Mononuclear cell (primary cell): ENCODE data around the gene FERMT3. TPM values are rescaled to one million over a fixed set of nuclear protein-coding genes. Genes with fewer than 3 reads are reported as not detected.
A peak's percentile ranks its signal among the peaks of the same experiment; 100 is the strongest.

Experiments used
- H3K27me3 ChIP-seq: 2 replicates; pipeline ENCODE4 v1.6.0; 2011; ENCODE audit warnings: low read length, control low read depth; ENCODE audit not compliant: insufficient read depth
- H3K4me1 ChIP-seq: 2 replicates; pipeline ENCODE4 v1.5.1; 2011; ENCODE audit warnings: mild to moderate bottlenecking, low read length, control low read depth; ENCODE audit not compliant: insufficient read depth
- H3K4me3 ChIP-seq: 2 replicates; pipeline ENCODE4 v1.5.1; 2011; ENCODE audit warnings: mild to moderate bottlenecking, low read length, moderate library complexity
- H3K9me3 ChIP-seq: 2 replicates; pipeline ENCODE4 v1.5.1; 2011; ENCODE audit warnings: low read depth, mild to moderate bottlenecking, control low read depth, low read length
- total RNA-seq: library from RNA; depleted of rRNA; stranded (reverse); fragments of >200 nt; gene quantifications from one replicate; pipeline ENCODE4 v1.2.3, GENCODE V29; 2012

FERMT3 gene
- total RNA-seq, 1 donor, result 105 TPM

DNA sequence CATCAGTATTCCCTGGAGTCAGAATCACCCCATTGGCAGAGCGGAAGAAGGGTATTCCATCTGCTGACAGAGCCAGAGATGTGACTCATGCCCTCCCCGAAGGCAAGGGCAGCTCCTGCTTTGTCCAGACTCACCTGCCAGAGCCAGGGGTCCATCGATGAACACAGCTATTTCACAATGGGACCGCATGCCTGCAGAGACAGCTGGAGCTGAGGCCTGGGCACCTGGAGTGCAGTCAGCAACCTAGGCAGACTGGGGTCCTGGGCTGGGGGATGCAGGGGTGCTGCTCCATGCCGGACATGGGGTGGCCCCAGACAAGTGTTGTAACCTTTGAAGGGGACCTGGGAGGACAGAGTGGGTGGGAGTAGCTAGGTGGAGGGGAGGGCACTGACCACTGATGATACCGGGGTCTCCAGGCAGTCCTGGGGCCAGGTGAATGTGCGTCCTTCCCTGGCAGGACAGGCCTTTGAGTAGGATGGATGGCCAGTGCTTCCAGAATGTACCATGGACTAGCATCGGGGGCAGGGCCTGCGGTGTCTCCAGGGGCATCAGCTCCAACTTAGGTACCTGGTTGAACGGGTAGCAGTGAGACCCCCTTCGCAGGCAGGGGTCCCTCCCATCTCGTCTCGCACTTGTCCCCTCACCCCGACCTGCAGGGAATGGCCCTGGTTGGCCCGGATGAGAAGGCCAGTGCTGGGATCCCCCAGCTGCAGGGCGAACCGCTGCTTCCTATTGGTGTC is 17.8 kb downstream of the FERMT3 start:
- Histone ChIP-seq H3K4me3 (no peak overlapping the region), H3K27me3 (no peaks in the 10 kb centered on the region), H3K4me1 (peaks cover 40% of the 10 kb centered on the region), H3K9me3 (no peaks in the 10 kb centered on the region)

DNA sequence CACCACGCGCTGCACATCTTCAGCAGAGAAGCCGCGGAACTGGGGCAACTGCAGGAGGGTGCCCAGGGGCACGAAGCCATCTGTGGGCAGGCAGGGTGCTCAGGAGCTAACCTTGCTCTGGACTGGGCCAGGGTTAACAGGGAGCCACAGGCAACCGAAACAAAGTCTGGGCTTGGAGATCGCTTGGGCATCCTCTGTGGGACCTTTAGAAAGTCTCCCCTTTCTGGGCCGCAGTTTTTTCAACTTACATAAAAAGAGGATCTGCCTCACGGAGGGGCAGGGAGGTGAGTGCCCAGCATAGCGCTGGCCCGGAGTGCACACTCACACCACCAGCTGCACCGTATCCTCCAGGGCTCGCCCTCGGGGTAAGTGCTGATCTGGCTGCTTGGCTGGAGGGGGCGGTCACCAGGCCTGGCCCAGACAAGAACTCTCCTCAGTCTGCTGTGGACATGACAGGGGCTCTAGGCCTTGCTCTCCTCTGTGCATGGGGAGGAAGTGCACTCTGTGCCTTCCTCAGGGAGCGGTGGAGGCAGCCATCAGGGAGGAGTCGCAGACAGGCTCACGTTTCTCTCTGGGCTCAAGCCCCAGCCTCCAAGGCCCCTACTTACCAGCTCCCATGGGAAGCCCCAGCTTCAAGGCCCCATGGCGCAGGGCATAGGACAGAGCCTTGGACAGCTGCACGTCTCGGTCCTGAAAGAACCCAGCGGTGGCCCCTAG is 18.5 kb downstream of the FERMT3 start:
- Histone ChIP-seq H3K9me3 (no peaks in the 10 kb centered on the region), H3K4me1 (peaks cover 47% of the 10 kb centered on the region), H3K27me3 (no peaks in the 10 kb centered on the region), H3K4me3 (peak overlapping the region; percentile 79)

DNA sequence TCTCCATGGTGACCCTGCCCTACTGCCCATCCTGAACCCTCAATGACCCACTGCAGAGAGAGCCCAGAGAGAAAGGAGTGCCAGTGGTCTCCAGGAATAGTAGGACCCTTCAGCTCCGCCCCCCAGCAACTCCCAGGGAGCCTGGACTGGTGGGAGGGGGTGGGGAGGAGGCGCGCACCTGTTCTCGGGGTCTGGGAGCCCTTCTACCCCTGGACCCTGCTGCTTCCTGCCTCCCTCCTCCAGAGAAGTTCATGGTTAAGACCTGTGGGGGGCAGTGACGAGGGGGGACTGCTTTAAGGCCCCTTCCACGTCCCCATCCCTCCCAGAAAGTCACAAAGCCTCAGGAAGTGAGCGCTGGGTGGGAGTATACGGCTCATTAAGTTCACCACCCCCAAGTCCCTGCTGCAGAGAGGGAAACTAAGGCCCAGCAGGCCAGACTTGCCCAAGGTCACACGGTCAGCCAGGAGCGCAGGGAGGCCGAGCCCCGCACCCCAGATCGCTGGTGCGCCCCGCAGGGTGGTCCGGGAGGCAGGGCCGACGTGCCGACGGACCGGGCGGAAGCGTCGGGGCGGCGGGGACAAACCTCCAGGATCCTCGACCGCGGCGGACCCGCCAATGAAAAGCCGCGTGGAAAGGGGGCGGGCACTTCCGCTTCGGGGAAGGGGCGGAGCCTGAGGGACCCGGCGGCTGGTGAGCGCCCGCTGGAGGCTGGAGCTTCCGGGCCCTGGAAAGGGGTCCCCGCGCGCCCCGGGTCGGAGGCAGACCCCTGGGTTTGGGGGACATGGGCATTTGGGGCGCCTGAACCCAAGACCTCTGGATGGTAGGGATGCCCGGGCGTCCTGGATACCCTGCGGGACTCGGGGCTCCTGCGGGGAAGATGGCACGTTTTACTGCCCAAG is 19.3 kb downstream of the FERMT3 start, which contains the start of the genes NUDT22 and TRPT1:
NUDT22 (plus strand) TSS at position 667 of the 899 bp plus-strand sequence. CDS start 379 bp downstream, outside the sequence.
TRPT1 (minus strand) TSS at position 579 of the 899 bp plus-strand sequence; CDS start at position 253, 326 bp downstream.
- Histone ChIP-seq H3K4me1 (peaks cover 49% of the 10 kb centered on the region), H3K4me3 (peak within 1 kb of the TSS; percentile 79), H3K9me3 (no peaks in the 10 kb centered on the region), H3K27me3 (no peaks in the 10 kb centered on the region)

DNA sequence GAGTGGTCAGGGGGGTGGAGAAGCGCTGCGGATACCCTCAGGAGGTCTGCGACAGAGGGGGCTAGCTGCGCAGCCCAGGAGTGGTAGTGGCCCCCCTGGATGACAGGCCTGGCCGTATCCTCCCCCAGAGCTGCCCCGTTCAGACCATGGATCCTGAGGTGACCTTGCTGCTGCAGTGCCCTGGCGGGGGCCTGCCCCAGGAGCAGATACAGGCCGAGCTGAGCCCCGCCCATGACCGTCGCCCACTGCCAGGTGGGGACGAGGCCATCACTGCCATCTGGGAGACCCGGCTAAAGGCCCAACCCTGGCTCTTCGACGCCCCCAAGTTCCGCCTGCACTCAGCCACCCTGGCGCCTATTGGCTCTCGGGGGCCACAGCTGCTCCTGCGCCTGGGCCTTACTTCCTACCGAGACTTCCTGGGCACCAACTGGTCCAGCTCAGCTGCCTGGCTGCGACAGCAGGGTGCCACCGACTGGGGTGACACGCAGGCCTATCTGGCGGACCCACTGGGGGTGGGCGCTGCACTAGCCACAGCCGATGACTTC is 20.1 kb downstream of the FERMT3 start:
- Histone ChIP-seq H3K27me3 (no peaks in the 10 kb centered on the region), H3K9me3 (no peaks in the 10 kb centered on the region), H3K4me3 (peak overlapping the region; percentile 79), H3K4me1 (peaks cover 57% of the 10 kb centered on the region)

DNA sequence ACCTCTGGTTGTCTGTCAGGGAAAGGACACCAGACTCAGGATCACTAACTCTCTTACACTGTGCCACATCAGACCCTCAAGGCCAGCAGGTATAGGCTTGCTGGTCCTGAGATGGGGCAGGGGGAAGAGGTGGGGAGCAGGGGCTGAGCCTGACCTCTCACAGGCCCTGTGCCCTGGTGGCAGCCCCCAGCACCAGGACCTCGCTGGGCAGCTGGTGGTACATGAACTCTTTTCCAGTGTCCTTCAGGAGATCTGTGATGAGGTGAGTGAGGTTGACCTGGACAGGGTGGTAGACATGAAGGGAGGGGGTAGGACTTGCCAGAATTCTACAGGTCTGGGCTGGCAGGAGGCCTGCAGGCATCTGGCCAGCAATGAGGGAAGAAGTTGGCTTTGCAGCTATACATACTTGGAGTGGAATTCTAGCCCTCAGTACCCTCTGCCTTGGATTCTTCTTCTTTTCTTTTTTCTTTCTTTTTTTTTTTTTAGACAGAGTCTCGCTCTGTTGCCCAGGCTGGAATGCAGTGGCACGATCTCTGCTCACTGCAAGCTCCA is 21.0 kb downstream of the FERMT3 start:
- H3K4me1 ChIP-seq, result peaks cover 66% of the 10 kb centered on the region

DNA sequence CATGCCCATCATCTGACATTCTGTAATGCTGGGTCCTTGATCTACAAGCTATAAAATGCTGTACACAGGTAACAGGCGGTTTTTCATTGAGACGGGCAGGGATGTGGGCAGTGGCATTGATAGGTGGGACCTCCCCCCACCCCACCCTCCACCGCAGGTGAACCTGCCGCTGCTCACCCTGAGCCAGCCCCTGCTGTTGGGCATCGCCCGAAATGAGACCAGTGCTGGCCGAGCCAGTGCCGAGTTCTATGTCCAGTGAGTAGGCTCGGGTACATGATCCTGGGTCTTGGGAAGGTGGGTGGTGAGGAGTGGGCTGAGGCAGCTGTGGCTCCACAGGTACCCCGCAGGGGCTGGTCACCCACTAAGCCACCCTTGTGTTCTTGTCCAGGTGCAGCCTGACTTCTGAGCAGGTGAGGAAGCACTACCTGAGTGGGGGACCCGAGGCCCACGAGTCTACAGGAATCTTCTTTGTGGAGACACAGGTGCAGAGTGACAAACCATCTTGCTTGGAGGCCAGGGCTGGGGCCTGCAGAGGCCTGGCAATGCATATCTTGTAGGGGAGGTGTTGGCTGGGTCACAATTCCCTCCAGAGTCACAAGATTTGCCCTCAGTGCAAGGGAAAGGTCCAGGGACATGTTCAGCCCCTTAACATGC is 22.7 kb downstream of the FERMT3 start:
- Histone ChIP-seq H3K27me3 (no peaks in the 10 kb centered on the region), H3K4me1 (peaks cover 76% of the 10 kb centered on the region), H3K9me3 (no peaks in the 10 kb centered on the region), H3K4me3 (no peak overlapping the region)

More for the DNA sequence above, 21.0 kb downstream of the FERMT3 start:
- peak overlapping the region; percentile 79 for H3K4me3 ChIP-seq
- no peaks in the 10 kb centered on the region for H3K27me3 ChIP-seq
- no peaks in the 10 kb centered on the region for H3K9me3 ChIP-seq

DNA sequence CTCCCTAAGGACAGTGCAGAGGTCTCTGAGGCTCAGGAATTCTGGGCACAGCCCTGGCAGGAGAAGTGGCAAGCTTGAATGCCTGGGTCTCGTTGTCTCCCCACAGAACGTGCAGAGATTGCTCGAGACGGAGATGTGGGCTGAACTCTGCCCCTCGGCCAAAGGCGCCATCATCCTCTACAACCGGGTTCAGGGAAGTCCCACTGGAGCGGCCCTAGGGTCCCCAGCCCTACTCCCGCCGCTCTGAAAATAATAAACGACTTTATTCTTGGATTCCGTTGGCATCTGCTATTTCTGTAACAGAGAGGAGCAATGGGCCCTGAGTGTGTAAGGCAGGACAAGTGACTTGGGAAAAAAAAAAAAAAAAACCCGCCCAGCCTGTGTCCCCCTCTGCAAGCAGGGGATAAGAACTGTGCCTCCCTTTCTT is 23.2 kb downstream of the FERMT3 start:
- Histone ChIP-seq H3K4me1 (peaks cover 72% of the 10 kb centered on the region), H3K4me3 (peak overlapping the region; percentile 67), H3K9me3 (no peaks in the 10 kb centered on the region), H3K27me3 (no peaks in the 10 kb centered on the region)

DNA sequence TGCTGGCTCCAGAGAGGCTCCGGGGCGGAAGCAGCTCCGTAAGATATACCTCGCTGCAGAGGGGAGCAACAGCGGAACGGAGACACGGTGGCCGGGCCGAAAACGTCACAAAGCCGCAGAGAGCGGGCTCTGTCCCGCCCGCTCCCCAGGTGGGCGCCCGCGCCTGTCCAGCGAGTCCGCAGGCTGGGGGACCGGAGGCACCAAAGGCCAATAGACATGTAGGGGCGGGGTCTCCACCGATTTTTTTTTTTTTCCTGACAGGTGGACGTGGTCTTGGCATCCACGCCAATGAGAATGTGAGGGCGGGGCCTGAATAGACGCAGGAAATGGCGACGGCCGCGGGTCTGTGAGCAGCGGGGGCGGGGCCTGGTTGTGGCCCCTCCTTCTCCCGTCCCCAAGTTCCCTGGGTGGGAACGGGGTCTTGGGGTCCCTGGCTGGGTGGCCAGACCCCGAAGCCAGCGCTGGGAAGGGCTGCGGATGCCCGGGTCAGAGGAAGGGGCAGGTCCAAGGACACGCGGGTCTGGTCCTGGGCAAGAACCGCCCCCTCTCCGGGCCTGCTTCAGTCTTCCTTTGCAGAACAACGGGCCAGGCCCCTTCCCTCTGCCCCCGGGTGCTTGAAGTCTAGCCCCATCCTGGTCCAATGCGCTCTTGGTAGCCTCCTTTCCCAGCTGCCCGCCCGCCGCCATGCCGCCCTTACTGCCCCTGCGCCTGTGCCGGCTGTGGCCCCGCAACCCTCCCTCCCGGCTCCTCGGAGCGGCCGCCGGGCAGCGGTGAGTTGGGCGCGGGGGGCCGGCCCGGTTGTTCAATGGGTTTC is 23.9 kb downstream of the FERMT3 start, which contains the start of gene DNAJC4:
DNAJC4 (plus strand) TSS at position 378 of the 814 bp plus-strand sequence; CDS start at position 685, 307 bp downstream.
- peak within 1 kb of the TSS; percentile 67 for H3K4me3 ChIP-seq
- no peaks in the 10 kb centered on the region for H3K27me3 ChIP-seq
- no peaks in the 10 kb centered on the region for H3K9me3 ChIP-seq
- peaks cover 71% of the 10 kb centered on the region for H3K4me1 ChIP-seq

DNA sequence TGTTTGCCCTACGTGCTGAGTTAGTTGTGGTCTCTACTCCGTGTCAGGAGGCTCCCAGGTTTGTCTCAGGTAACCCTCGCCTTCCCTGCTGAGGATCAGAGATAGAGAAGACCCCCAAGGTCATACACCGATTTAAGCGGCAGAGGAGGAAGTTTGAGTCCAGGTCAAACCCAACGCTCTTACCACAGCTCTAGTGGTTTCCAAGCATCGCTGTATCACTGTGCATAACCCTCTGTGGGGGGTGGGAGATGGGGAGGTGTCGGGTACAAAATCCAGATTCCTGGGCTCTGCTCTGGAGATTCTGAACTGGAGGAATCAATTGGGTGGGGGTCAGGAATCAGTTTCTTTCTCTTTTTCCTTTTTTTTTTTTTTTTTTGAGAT is 24.5 kb downstream of the FERMT3 start:
- H3K4me3 ChIP-seq, result peak overlapping the region; percentile 67
- H3K9me3 ChIP-seq, result no peaks in the 10 kb centered on the region
- H3K4me1 ChIP-seq, result peaks cover 72% of the 10 kb centered on the region
- no peaks in the 10 kb centered on the region for H3K27me3 ChIP-seq

DNA sequence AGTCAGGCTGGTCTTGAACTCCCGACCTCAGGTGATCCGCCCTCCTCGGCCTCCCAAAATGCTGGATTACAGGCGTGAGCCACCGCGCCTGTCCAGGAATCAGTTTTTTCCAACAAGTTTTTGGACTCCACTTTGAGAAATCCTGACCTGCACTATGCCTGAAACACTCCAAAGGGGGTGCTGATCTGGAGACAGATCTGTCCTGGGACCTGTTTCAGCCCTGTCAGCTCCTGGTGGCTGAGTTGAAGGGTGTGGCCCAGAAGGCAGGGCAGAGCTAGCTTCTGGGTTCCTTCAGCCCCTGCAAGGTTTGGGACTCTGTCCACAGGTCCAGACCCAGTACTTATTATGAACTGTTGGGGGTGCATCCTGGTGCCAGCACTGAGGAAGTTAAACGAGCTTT is 25.0 kb downstream of the FERMT3 start:
- no peaks in the 10 kb centered on the region for H3K27me3 ChIP-seq
- peaks cover 72% of the 10 kb centered on the region for H3K4me1 ChIP-seq
- H3K9me3 ChIP-seq, result no peaks in the 10 kb centered on the region
- H3K4me3 ChIP-seq, result no peak overlapping the region

DNA sequence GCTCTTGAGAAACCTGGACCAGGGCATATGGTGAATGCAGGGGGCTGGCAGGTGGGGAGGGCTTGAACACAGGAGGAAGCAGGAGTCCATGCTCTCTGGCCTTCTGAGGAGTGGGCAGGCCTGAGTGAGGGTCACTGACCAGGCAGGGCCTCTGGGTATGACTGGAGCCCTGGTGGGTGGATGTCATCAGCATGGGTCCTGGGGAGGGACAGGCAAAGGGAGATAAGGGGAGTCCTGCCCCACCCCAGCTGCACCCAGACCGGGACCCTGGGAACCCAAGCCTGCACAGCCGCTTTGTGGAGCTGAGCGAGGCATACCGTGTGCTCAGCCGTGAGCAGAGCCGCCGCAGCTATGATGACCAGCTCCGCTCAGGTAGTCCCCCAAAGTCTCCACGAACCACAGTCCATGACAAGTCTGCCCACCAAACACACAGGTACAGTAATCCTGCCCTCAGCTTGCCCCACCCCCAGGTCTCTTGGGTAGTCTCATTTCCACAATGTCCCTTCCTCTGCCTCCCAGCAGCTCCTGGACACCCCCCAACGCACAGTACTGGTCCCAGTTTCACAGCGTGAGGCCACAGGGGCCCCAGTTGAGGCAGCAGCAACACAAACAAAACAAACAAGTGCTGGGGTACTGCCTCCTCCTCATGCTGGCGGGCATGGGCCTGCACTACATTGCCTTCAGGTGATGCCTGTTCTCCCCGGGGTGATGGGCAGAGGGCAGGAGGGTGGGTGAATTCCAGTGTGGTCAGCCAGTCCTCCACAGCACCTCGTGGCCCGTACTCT is 25.9 kb downstream of the FERMT3 start:
- no peaks in the 10 kb centered on the region for H3K9me3 ChIP-seq
- peaks cover 65% of the 10 kb centered on the region for H3K4me1 ChIP-seq
- H3K27me3 ChIP-seq, result no peaks in the 10 kb centered on the region
- no peak overlapping the region for H3K4me3 ChIP-seq

DNA sequence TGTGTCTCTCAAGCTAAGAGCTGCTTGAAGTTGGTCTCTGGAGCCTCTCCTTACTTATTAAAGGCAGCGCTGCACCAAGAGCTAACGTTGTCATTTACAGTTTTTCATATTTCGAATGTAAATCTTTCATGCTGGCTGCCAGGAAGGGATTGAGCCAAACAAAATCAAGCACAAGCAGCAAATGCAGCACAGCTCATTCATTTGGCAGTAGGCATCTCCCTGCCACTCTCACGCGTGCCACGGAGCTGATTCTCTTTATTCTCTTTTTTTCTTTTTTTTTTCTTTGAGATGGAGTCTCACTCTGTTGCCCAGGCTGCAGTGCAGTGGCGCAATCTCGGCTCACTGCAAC is 26.4 kb downstream of the FERMT3 start:
- Histone ChIP-seq H3K4me3 (no peak overlapping the region), H3K9me3 (no peaks in the 10 kb centered on the region), H3K27me3 (no peaks in the 10 kb centered on the region), H3K4me1 (peaks cover 65% of the 10 kb centered on the region)
